Stimulated activated CD4-positive, alpha-beta T cell treated with anti-CD3 and anti-CD28 coated beads, Interleukin-2, amount 100 ng/mL, for 24 hours (primary cell): ENCODE data around the gene TAL2.

Source experiments
- DNase-seq, 2 donors: peaks; one replicate each; pipeline ENCODE4 v3.0.0-alpha.2; 2020

The TAL2 gene

DNA sequence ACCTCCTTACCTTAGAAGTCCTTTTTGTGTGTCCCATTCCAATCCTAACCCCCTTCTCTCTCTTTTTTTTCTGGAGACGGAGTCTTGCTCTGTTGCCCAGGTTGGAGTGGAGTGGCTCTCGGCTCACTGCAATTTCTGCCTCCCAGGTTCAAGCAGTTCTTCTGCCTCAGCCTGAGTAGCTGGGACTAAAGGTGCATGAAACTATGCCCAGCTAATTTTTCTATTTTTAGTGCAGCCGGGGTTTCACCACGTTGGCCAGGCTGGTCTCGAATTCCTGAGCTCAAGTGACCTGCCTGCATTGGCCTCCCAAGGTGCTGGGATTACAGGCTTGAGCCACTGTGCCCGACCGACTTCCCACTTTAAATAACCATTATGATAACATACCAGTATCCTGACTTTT lies 49.6 kb downstream of the TAL2 start:
- no peak for DNase-seq

DNA sequence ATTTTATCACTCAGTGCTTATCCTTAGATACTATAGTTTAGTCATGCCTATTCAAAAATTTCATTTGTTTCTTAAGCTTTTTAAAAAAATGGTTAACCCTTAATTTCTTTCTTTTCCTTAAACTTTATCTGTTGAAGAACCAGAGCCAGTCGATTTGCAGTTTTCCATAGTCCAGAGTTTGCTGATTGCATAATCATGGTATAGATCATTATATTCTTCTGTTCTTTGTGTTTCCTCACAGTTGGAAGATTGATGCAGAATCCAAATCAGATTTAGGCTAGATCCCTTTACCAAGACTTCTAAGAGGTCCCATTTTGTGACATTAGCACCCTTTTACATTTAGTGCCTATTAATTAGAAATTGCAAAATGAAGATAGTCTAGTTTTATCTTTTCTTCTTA lies 50.0 kb downstream of the TAL2 start:
- DNase-seq: no peak
